NCI-H146 (cell line): ENCODE data around the gene ZCCHC14.
"Not testable (repeated sequence)": the region's sequence is repeated elsewhere in the genome, so short reads cannot be mapped to it uniquely, and the experiment has no call there.

Experiments used
- DNase-seq: peaks from one replicate; lab custom pipeline; 2025; lab: John Stamatoyannopoulos, UW

ZCCHC14 gene

GRCh38 chr16:87497023-87497766 is 4.4 kb upstream of the ZCCHC14 start:
- DNase-seq: not testable (repeated sequence)

GRCh38 chr16:87496447-87496801 is 3.6 kb upstream of the ZCCHC14 start:
- no peak for DNase-seq

- DNase-seq: no peak
Measured at GRCh38 chr16:87495578-87496446, 3.0 kb upstream of the ZCCHC14 start.

GRCh38 chr16:87493608-87494280 is 920 bp upstream of the ZCCHC14 start:
- DNase-seq: no peak

- no peak for DNase-seq
Measured at GRCh38 chr16:87492291-87492630, 563 bp downstream of the ZCCHC14 start.

- peak; percentile 25 for DNase-seq
Measured at GRCh38 chr16:87491522-87492290, 1.1 kb downstream of the ZCCHC14 start.

- DNase-seq: not testable (repeated sequence)
Measured at GRCh38 chr16:87490799-87491521, 1.9 kb downstream of the ZCCHC14 start.

GRCh38 chr16:87490096-87490798 is 2.6 kb downstream of the ZCCHC14 start:
- DNase-seq: no peak

GRCh38 chr16:87489434-87490045 is 3.3 kb downstream of the ZCCHC14 start:
- DNase-seq: no peak

GRCh38 chr16:87488960-87489359 is 3.9 kb downstream of the ZCCHC14 start:
- DNase-seq: not testable (repeated sequence)

- peak; percentile 5 for DNase-seq
Measured at GRCh38 chr16:87487361-87487924, 5.4 kb downstream of the ZCCHC14 start.

- no peak for DNase-seq
Measured at GRCh38 chr16:87486713-87487247, 6.0 kb downstream of the ZCCHC14 start.

- DNase-seq: no peak
Measured at GRCh38 chr16:87486282-87486681, 6.5 kb downstream of the ZCCHC14 start.

- not testable (repeated sequence) for DNase-seq
Measured at GRCh38 chr16:87485792-87486191, 7.0 kb downstream of the ZCCHC14 start.

GRCh38 chr16:87484487-87485331 is 8.1 kb downstream of the ZCCHC14 start:
- no peak for DNase-seq

- DNase-seq: no peak
Measured at GRCh38 chr16:87483481-87483880, 9.3 kb downstream of the ZCCHC14 start.

GRCh38 chr16:87482670-87483069 is 10.2 kb downstream of the ZCCHC14 start:
- DNase-seq: not testable (repeated sequence)

GRCh38 chr16:87482266-87482665 is 10.6 kb downstream of the ZCCHC14 start:
- DNase-seq: no peak

- not testable (repeated sequence) for DNase-seq
Measured at GRCh38 chr16:87481711-87482110, 11.1 kb downstream of the ZCCHC14 start.
